ENCODE results near the gene CNTN4. TPM values are rescaled to one million over a fixed set of nuclear protein-coding genes. Genes with fewer than 3 reads are reported as not detected.

Gene CNTN4
- total and polyA plus RNA-seq, 2 experiments from 2014 or later = 0.91 to 4.0 TPM

- peaks cover 3% of the 10 kb centered on the region for H3K27me3 Mint-ChIP-seq (ENCODE audit: insufficient read depth, low read depth, poor library complexity)
- H3K4me3 ChIP-seq = no peak overlapping the region
- H3K9me3 Mint-ChIP-seq = peaks cover 91% of the 10 kb centered on the region
- H3K27ac ChIP-seq (ENCODE audit: low read depth) = no peak overlapping the region
- DNase-seq (ENCODE audit: low spot score) = no peak
- H4K20me1 ChIP-seq (replicated peaks; ENCODE audit: insufficient read depth) = no peaks in the 10 kb centered on the region; the same call in 1 of the 2 replicates
- H3K4me1 ChIP-seq (ENCODE audit: insufficient read depth) = peaks cover 8% of the 10 kb centered on the region; the same call in 1 of the 2 replicates
- H3K4me2 ChIP-seq = no peak overlapping the region
- H3K4me1 Mint-ChIP-seq = no peaks in the 10 kb centered on the region
- TF ChIP-seq POLR2AphosphoS5 (IDR thresholded peaks at IDR 0.05; ENCODE audit: low read depth) (no peak), ETS1 (IDR thresholded peaks at IDR 0.05) (no peak), NANOG (IDR thresholded peaks at IDR 0.05; ENCODE audit: borderline replicate concordance) (no peak), EZH2 (IDR thresholded peaks at IDR 0.05; ENCODE audit: low read depth, unreplicated experiment) (no peak), STAT1 (IDR thresholded peaks at IDR 0.05; ENCODE audit: unreplicated experiment) (no peak)
- H3K79me2 ChIP-seq (replicated peaks; ENCODE audit: insufficient read depth) = no peaks in the 10 kb centered on the region
- H3K36me3 ChIP-seq (ENCODE audit: insufficient read depth) = no peaks in the 10 kb centered on the region
- no peak overlapping the region for H3K4me3 Mint-ChIP-seq
- H3K36me3 Mint-ChIP-seq (ENCODE audit: low read depth) = peaks cover 31% of the 10 kb centered on the region
- H3K9me2 ChIP-seq (ENCODE audit: insufficient read depth) = no peaks in the 10 kb centered on the region
- H3F3A ChIP-seq (replicated peaks; ENCODE audit: low read depth) = no peaks in the 10 kb centered on the region
- no peak for ATAC-seq
- H2AFZ ChIP-seq = no peak overlapping the region
- H3K27ac Mint-ChIP-seq = no peak overlapping the region
- H3K27me3 ChIP-seq (ENCODE audit: insufficient read depth) = peaks cover 60% of the 10 kb centered on the region
These were observed 2.5 kb upstream of the CNTN4 start for GRCh38 chr3:2096216-2096615.

- H3K27me3 ChIP-seq (ENCODE audit: insufficient read depth) = peaks cover 69% of the 10 kb centered on the region
- TF ChIP-seq REST (IDR thresholded peaks at IDR 0.05; ENCODE audit: unreplicated experiment) (no peak), EZH2phosphoT487 (IDR thresholded peaks at IDR 0.05; ENCODE audit: unreplicated experiment) (no peak), EZH2 (IDR thresholded peaks at IDR 0.05; ENCODE audit: low read depth, unreplicated experiment) (no peak), NANOG (IDR thresholded peaks at IDR 0.05; ENCODE audit: borderline replicate concordance) (no peak), ZNF331 (CRISPR knock-in tag; IDR thresholded peaks at IDR 0.05; ENCODE audit: low read depth) (no peak), STAT1 (IDR thresholded peaks at IDR 0.05; ENCODE audit: unreplicated experiment) (no peak), JUNB (IDR thresholded peaks at IDR 0.05; ENCODE audit: unreplicated experiment) (no peak), ZNF462 (CRISPR knock-in tag; IDR thresholded peaks at IDR 0.05) (no peak), POLR2AphosphoS5 (IDR thresholded peaks at IDR 0.05; ENCODE audit: low read depth) (no peak)
These were observed 950 bp upstream of the CNTN4 start for GRCh38 chr3:2097641-2098191.

More at GRCh38 chr3:2097641-2098191, 950 bp upstream of the CNTN4 start:
- Histone ChIP-seq H2AFZ (peak overlapping the region; percentile 76; the same call in 1 of the 2 replicates), H3K4me3 (peak overlapping the region; percentile 69), H3K36me3 (ENCODE audit: insufficient read depth) (no peaks in the 10 kb centered on the region), H3K4me2 (peak overlapping the region; percentile 87), H3K27ac (ENCODE audit: low read depth) (no peak overlapping the region), H3K4me1 (ENCODE audit: insufficient read depth) (peaks cover 8% of the 10 kb centered on the region; the same call in 1 of the 2 replicates), H3K79me2 (replicated peaks; ENCODE audit: insufficient read depth) (no peaks in the 10 kb centered on the region), H3F3A (replicated peaks; ENCODE audit: low read depth) (no peaks in the 10 kb centered on the region), H3K9me2 (ENCODE audit: insufficient read depth) (no peaks in the 10 kb centered on the region), H4K20me1 (replicated peaks; ENCODE audit: insufficient read depth) (no peaks in the 10 kb centered on the region; the same call in 1 of the 2 replicates)
- H3K27me3 Mint-ChIP-seq (ENCODE audit: insufficient read depth, low read depth, poor library complexity) = peaks cover 2% of the 10 kb centered on the region
- H3K36me3 Mint-ChIP-seq (ENCODE audit: low read depth) = peaks cover 32% of the 10 kb centered on the region
- H3K27ac Mint-ChIP-seq = no peak overlapping the region
- no peak overlapping the region for H3K4me3 Mint-ChIP-seq
- H3K4me1 Mint-ChIP-seq = no peaks in the 10 kb centered on the region
- ATAC-seq (no peak), DNase-seq (ENCODE audit: low spot score) (peak; percentile 21)
- peaks cover 92% of the 10 kb centered on the region for H3K9me3 Mint-ChIP-seq

Data from GM23338 (cell line).